A549 (cell line): Measurements from ENCODE around the gene ZNF219. TPM values are rescaled to one million over a fixed set of nuclear protein-coding genes. Genes with fewer than 3 reads are reported as not detected.

Experiments
- ATAC-seq, 2 experiments: fragments of 200-7000 bp in 1 of 2; fragments of >200 bp in 1 of 2; cut with Nextera tagmentation in 1 of 2; cut with Tn5 transposase in 1 of 2; 3 replicates each; pipeline versions ENCODE4 v1.8.0 to v1.9.1; 2018 to 2020; ENCODE audit warnings: mild to moderate bottlenecking in 1 of 2, moderate library complexity in 1 of 2
- CTCF ChIA-PET: fragments of 300-600 bp; sonication (Branson Sonifier 250); formaldehyde crosslinking; extraction: SDS; loops from one replicate; lab custom pipeline; 2021; ENCODE audit warnings: antibody characterized with exemption, inconsistent platforms; lab: Yijun Ruan, JAX
- POLR2A ChIA-PET: fragments of 350-600 bp; formaldehyde crosslinking; extraction: SDS; loops from one replicate; lab custom pipeline; 2021; ENCODE audit warnings: antibody characterized with exemption, inconsistent platforms; lab: Yijun Ruan, JAX
- DNase-seq, 2 experiments: peaks; one replicate each; pipeline versions ENCODE4 v3.0.0 to v3.0.0-alpha.2; 2011 to 2016; ENCODE audit warnings: low read depth in 1 of 2, low spot score in 1 of 2
- FAIRE-seq: peaks from 2 replicates; lab custom pipeline; 2011; peaks lifted over from hg19 to GRCh38; lab: Jason Lieb, UNC
- H3K27ac ChIP-seq, 2 experiments: fragments of >200 bp; sonication (Bioruptor Twin); formaldehyde crosslinking; 3 replicates each; pipeline ENCODE4 v1.5.1; 2016 to 2017
- H3K4me1 ChIP-seq: fragments of >200 bp; sonication (Bioruptor Twin); formaldehyde crosslinking; 3 replicates; pipeline ENCODE4 v1.6.1; 2016
- H3K4me2 ChIP-seq: fragments of >200 bp; sonication (Bioruptor Twin); formaldehyde crosslinking; 3 replicates; pipeline ENCODE4 v1.6.1; 2016
- H3K4me3 ChIP-seq: fragments of >200 bp; sonication (Bioruptor Twin); formaldehyde crosslinking; 3 replicates; pipeline ENCODE4 v1.5.1; 2016
- H3K9me3 ChIP-seq: fragments of >200 bp; sonication (Bioruptor Twin); formaldehyde crosslinking; 3 replicates; pipeline ENCODE4 v1.6.1; 2016
- BCL3 ChIP-seq: fragments of >200 bp; sonication (Bioruptor Twin); formaldehyde crosslinking; IDR thresholded peaks from 3 replicates; pipeline ENCODE4 v1.6.1; 2016
- CEBPB ChIP-seq, 2 experiments: fragments of >200 bp in 1 of 2; sonication (Bioruptor Twin) in 1 of 2; formaldehyde crosslinking in 1 of 2; IDR thresholded peaks; 2 replicates each; pipeline ENCODE4 v1.6.1; 2012 to 2016
- CTCF ChIP-seq: fragments of >200 bp; sonication (Bioruptor Twin); formaldehyde crosslinking; IDR thresholded peaks from 3 replicates; pipeline ENCODE4 v1.5.1; 2016
- E2F6 ChIP-seq: IDR thresholded peaks from 2 replicates; pipeline ENCODE4 v1.6.1; 2012; ENCODE audit warnings: low read depth, borderline replicate concordance
- EHF ChIP-seq: fragments of 250-450 bp; sonication (Bioruptor Pico); IDR thresholded peaks from 2 replicates; pipeline ENCODE4 v1.5.0; 2020; ENCODE audit warnings: mild to moderate bottlenecking
- EHMT2 ChIP-seq: fragments of 200-600 bp; sonication (generic); IDR thresholded peaks from 2 replicates; pipeline ENCODE4 v1.6.1; 2016; ENCODE audit warnings: antibody characterized with exemption, low read depth, mild to moderate bottlenecking, moderate library complexity
- FOSL2 ChIP-seq, 2 experiments: fragments of 450-650 bp in 1 of 2; fragments of >200 bp in 1 of 2; sonication (Bioruptor Twin) in 1 of 2; formaldehyde crosslinking; IDR thresholded peaks; 2 replicates each; pipeline versions ENCODE4 v1.5.0 to v1.6.1; 2016 to 2020; ENCODE audit warnings: mild to moderate bottlenecking in 1 of 2, moderate library complexity in 1 of 2
- FOXS1 ChIP-seq: fragments of 250-450 bp; sonication (Bioruptor Pico); IDR thresholded peaks from 2 replicates; pipeline ENCODE4 v1.5.0; 2020; ENCODE audit warnings: mild to moderate bottlenecking, moderate library complexity
- GATA3 ChIP-seq: IDR thresholded peaks from 2 replicates; pipeline ENCODE4 v1.6.1; 2012; ENCODE audit warnings: borderline replicate concordance
- HMGXB4 ChIP-seq: fragments of 250-450 bp; sonication (Bioruptor Pico); IDR thresholded peaks from 2 replicates; pipeline ENCODE4 v1.5.0; 2021; ENCODE audit warnings: mild to moderate bottlenecking, moderate library complexity, borderline replicate concordance
- HOXB13 ChIP-seq: fragments of 250-450 bp; sonication (Bioruptor Pico); IDR thresholded peaks from 2 replicates; pipeline ENCODE4 v1.5.0; 2020; ENCODE audit warnings: low read depth, mild to moderate bottlenecking, moderate library complexity
- HOXB5 ChIP-seq: fragments of 250-450 bp; sonication (Bioruptor Pico); IDR thresholded peaks from 2 replicates; pipeline ENCODE4 v1.5.0; 2020; ENCODE audit warnings: mild to moderate bottlenecking, moderate library complexity
- JUNB ChIP-seq: fragments of >200 bp; sonication (Bioruptor Twin); formaldehyde crosslinking; IDR thresholded peaks from 2 replicates; pipeline ENCODE4 v1.6.1; 2016
- KDM1A ChIP-seq: fragments of 200-600 bp; sonication (generic); IDR thresholded peaks from 2 replicates; pipeline ENCODE4 v1.6.1; 2016; ENCODE audit warnings: low read depth, mild to moderate bottlenecking
- MAFK ChIP-seq: fragments of 450-650 bp; IDR thresholded peaks from 2 replicates; pipeline ENCODE4 v1.6.1; 2014; ENCODE audit not compliant: partially characterized antibody
- MAX ChIP-seq: IDR thresholded peaks from 2 replicates; pipeline ENCODE4 v1.6.1; 2012
- MAZ ChIP-seq: fragments of 150-350 bp; IDR thresholded peaks from 2 replicates; pipeline ENCODE4 v1.6.1; 2014; ENCODE audit warnings: antibody characterized with exemption, low read depth, low read length, borderline replicate concordance
- NFE2L2 ChIP-seq: fragments of 150-350 bp; conservative IDR thresholded peaks from 2 replicates; pipeline ENCODE4 v1.6.1; 2014; ENCODE audit warnings: low read length
- POLR2AphosphoS2 ChIP-seq: conservative IDR thresholded peaks from 2 replicates; pipeline ENCODE4 v1.6.1; 2012; ENCODE audit warnings: low read length, improper control_type of control experiment, inconsistent platforms
- RAD21 ChIP-seq, 2 experiments: fragments of >200 bp in 1 of 2; sonication (Bioruptor Twin) in 1 of 2; formaldehyde crosslinking in 1 of 2; IDR thresholded peaks in 1 of 2; conservative IDR thresholded peaks in 1 of 2; 2 replicates in 1 of 2; 3 replicates in 1 of 2; pipeline ENCODE4 v1.6.1; 2012 to 2018; ENCODE audit warnings: inconsistent platforms in 1 of 2
- RARB ChIP-seq: fragments of 250-450 bp; sonication (Bioruptor Pico); IDR thresholded peaks from 2 replicates; pipeline ENCODE4 v1.8.0; 2021; ENCODE audit warnings: mild to moderate bottlenecking, moderate library complexity
- RNF2 ChIP-seq: fragments of 200-600 bp; sonication (generic); IDR thresholded peaks from 2 replicates; pipeline ENCODE4 v1.6.1; 2016; ENCODE audit warnings: low read depth, mild to moderate bottlenecking, antibody characterized with exemption, moderate library complexity, borderline replicate concordance
- SMC3 ChIP-seq: fragments of >200 bp; sonication (Bioruptor Twin); formaldehyde crosslinking; IDR thresholded peaks from 3 replicates; pipeline ENCODE4 v1.6.1; 2018; ENCODE audit warnings: inconsistent platforms
- SREBF2 ChIP-seq: fragments of 450-650 bp; IDR thresholded peaks from 2 replicates; pipeline ENCODE4 v1.6.1; 2014; ENCODE audit warnings: mild to moderate bottlenecking, moderate library complexity
- TFCP2L1 ChIP-seq: fragments of 250-450 bp; sonication (Bioruptor Pico); IDR thresholded peaks from 2 replicates; pipeline ENCODE4 v1.5.0; 2021; ENCODE audit warnings: mild to moderate bottlenecking
- ZSCAN20 ChIP-seq: fragments of 250-450 bp; sonication (Bioruptor Pico); IDR thresholded peaks from 2 replicates; pipeline ENCODE4 v1.8.0; 2022; ENCODE audit warnings: mild to moderate bottlenecking, moderate library complexity
- whole genome bisulfite sequencing: methylation state at CpG from one replicate; pipeline ENCODE4 v1.1.6; 2017; ENCODE audit errors: missing lambda C conversion rate; 5-methylcytosine and 5-hydroxymethylcytosine counted together
- polyA plus RNA-seq, 4 experiments: library from polyadenylated mRNA; depleted of rRNA in 3 of 4; stranded (reverse); fragments of >200 nt; fragmentation: RNase III in 1 of 4; extraction: RNeasy Plus Mini Kit Qiagen cat#74134 plus additional on column Dnase treatment in 1 of 4; gene quantifications; 2 replicates in 3 of 4; 3 replicates in 1 of 4; pipeline ENCODE4 v1.2.3, GENCODE V29; 2011 to 2017

Gene ZNF219
- polyA plus RNA-seq, 2 of the 4 experiments (the other 2 are of a cell fraction), result 17.3 to 31.0 TPM

GRCh38 chr14:21106498-21107282 lies 8.2 kb upstream of the ZNF219 start:
- peaks cover 56% of the 10 kb centered on the region for H3K4me1 ChIP-seq
- H3K4me2 ChIP-seq, result peak overlapping the region; percentile 87
- POLR2A ChIA-PET, result interaction anchor here (1.8 kb wide), 1 partner anchor 36 kb away, joined by 4 read pairs; the partner anchor contains the start of gene ARHGEF40
- DNase-seq, result peak; percentile 78 to 87
- no peak for FAIRE-seq
- 16% methylated on average over 8 of the region's 11 CpGs for WGBS
- peak overlapping the region; percentile 96 to 97 for H3K27ac ChIP-seq
- peak overlapping the region; percentile 10; the same call in 1 of the 3 replicates for H3K4me3 ChIP-seq
- no peaks in the 10 kb centered on the region for H3K9me3 ChIP-seq
- CTCF ChIA-PET, result interaction anchor here (0.6 to 13.3 kb wide), 14 partner anchors 8 to 410 kb away, joined by 3 to 292 read pairs (median 11); partner anchors contain the start of gene ARHGEF40
- peak; percentile 49 to 56 for ATAC-seq
- TF ChIP-seq POLR2AphosphoS2 (no peak), RAD21 (conservative IDR thresholded peaks at IDR 0.05 in 1 of 2, IDR thresholded peaks at IDR 0.05 in 1 of 2) (peak; percentile 81 to 84), MAFK (peak; percentile 95), HOXB5 (CRISPR knock-in tag) (no peak), KDM1A (no peak), CEBPB (IDR thresholded peaks at IDR 0.05) (0 out of 4 replicates have a peak, but pooled peaks of 1 of the 2 experiments have one; percentile 1), HOXB13 (peak; percentile 48; the same call in 1 of the 2 replicates), EHF (CRISPR knock-in tag) (no peak), MAX (0 out of 2 replicates have a peak, but pooled peaks have one; percentile 12), SMC3 (peak; percentile 80), CTCF (peak; percentile 87)
- TF ChIP-seq, all 56 proteins: peak for 7

- ChIA-PET POLR2A (interaction anchor here (1.8 kb wide), 1 partner anchor 36 kb away, joined by 4 read pairs; the partner anchor contains the start of gene ARHGEF40), CTCF (interaction anchor here (0.8 to 13.3 kb wide), 14 partner anchors 11 to 410 kb away, joined by 3 to 292 read pairs (median 14); partner anchors contain the start of gene ARHGEF40)
- ATAC-seq (no peak), DNase-seq (peak in 1 of 2 experiments; percentile 41), FAIRE-seq (no peak)
- Histone ChIP-seq H3K4me2 (peak overlapping the region; percentile 87), H3K9me3 (no peaks in the 10 kb centered on the region), H3K4me3 (0 out of 3 replicates have a peak overlapping the region, but pooled peaks have one; percentile 10), H3K27ac (peak overlapping the region; percentile 96 to 97), H3K4me1 (peaks cover 61% of the 10 kb centered on the region)
- TF ChIP-seq CEBPB (IDR thresholded peaks at IDR 0.05) (peak; percentile 14 to 43; a peak in 1 of 4 replicates), RNF2 (no peak), FOSL2 (IDR thresholded peaks at IDR 0.05) (no peak), FOSL2 (CRISPR knock-in tag; IDR thresholded peaks at IDR 0.05) (peak; percentile 44)
- WGBS, result 43% methylated on average over 4 of the region's 4 CpGs
Measured at GRCh38 chr14:21106176-21106497, 7.7 kb upstream of the ZNF219 start.

- Histone ChIP-seq H3K4me2 (peak overlapping the region; percentile 87), H3K4me1 (peaks cover 72% of the 10 kb centered on the region), H3K27ac (peak overlapping the region; percentile 96 to 97), H3K4me3 (peak overlapping the region; percentile 57; the same call in 1 of the 3 replicates), H3K9me3 (no peaks in the 10 kb centered on the region)
- CTCF ChIA-PET, result interaction anchor here (0.8 to 13.3 kb wide), 29 partner anchors 8 to 414 kb away, joined by 3 to 292 read pairs (median 9); partner anchors contain the start of genes ARHGEF40, METTL3, RAB2B and RNASE13
- 91% methylated on average over 8 of the region's 8 CpGs for WGBS
- POLR2A ChIA-PET, result interaction anchor here (1.1 to 2.8 kb wide), 6 partner anchors 12 to 90 kb away, joined by 3 to 19 read pairs (median 8); partner anchors contain the start of gene ARHGEF40
- no peak for ATAC-seq
- DNase-seq, result no peak
- no peak for FAIRE-seq
- TF ChIP-seq TFCP2L1 (no peak), HOXB5 (CRISPR knock-in tag) (no peak), JUNB (no peak), HMGXB4 (CRISPR knock-in tag) (no peak), GATA3 (no peak), ZSCAN20 (CRISPR knock-in tag) (no peak), EHMT2 (no peak), E2F6 (no peak), SREBF2 (no peak), MAZ (no peak), RARB (CRISPR knock-in tag) (no peak), FOXS1 (CRISPR knock-in tag) (no peak), NFE2L2 (no peak), BCL3 (no peak), HOXB13 (no peak)
Measured at GRCh38 chr14:21105095-21105494, 6.6 kb upstream of the ZNF219 start.
